HG03469 (cell line): ENCODE results near the gene ABL1.

ENCODE experiments used
- ATAC-seq: cut with Tn5 transposase; IDR thresholded peaks from one replicate; pipeline ENCODE4 v1.9.1; 2021; ENCODE audit warnings: mild to moderate bottlenecking, moderate library complexity, moderate number of reproducible peaks; ENCODE audit not compliant: unreplicated experiment

Gene ABL1

DNA sequence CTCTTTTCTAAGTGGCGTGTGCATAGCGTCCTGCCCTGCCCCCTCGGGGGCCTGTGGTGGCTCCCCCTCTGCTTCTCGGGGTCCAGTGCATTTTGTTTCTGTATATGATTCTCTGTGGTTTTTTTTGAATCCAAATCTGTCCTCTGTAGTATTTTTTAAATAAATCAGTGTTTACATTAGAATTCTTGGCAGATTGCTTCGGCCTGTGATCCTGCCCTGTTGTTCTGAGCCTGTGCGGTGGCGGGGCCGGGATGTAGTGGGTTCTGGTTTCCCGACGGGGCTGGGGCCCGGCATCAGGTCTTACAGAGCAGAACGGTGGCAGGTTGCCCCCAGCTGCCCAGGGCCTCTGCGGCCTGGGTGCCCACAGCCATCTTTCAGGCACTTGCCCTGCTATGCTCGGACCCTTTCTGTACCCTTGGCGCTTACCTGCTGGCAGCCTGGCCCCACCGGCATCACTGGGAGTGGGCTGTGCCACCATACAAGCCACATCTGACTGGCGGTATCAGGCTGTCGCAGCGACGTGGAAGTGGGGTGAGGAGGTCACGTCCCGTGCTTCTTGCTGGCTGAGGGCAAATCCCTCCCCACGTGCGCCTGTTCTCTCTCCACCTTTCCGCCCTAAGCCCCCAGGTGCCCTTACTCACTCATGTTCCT lies 52.6 kb downstream of the ABL1 start:
- no peak for ATAC-seq

DNA sequence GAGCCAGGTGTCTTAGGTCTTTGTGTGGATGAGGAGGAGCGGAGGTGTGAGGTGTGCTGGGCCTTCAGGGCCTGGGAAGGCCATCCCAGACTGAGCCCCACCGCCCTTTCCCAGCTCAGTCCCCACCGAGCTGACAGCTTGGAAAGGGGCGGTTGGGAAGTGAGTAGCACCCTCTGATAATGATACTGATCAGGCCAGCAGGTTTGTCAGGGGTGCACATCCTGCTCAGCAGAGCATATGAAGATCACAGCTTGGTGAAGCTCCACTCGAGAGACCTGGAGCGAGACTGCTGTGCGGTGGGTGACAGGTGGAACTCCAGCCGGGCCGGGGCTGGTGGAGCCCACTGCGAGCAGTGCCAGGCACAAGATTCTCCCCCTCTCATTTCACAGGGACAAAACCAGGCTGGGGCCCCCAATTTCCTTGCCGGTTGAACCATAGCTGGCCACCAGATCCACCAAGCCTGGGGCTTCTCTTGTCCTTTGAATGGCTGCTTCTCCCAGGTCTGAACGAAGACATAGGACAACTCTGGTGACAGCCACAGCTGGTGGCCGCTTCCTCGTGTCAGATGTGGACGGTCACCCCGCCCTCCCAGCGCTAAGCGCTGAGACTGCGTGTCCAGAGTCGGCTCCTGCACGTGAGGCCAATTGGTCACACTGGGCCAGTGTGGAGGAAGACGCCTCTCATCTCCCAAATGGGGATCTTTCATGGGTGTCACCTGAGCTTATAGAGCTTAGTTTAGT lies 53.3 kb downstream of the ABL1 start:
- no peak for ATAC-seq

DNA sequence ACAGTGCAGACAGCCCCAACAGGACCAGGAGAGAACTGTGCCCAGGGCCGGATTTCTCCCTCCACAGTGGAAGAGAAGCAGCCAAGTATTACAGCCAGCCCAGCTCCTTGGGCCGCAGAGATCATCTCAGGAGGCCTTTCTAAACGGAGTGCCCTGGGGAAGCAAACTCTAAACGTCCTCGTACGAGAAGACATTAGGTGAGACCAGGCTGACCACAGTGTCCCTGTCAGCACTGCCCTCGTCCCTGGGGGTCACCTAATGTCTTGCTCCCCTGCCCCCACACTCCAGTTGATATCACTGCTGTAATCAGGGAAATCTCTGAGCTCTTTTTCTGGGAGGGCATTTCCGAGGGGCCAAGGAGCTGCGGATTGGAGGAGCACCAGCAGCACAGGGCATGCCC lies 55.1 kb downstream of the ABL1 start:
- no peak for ATAC-seq

DNA sequence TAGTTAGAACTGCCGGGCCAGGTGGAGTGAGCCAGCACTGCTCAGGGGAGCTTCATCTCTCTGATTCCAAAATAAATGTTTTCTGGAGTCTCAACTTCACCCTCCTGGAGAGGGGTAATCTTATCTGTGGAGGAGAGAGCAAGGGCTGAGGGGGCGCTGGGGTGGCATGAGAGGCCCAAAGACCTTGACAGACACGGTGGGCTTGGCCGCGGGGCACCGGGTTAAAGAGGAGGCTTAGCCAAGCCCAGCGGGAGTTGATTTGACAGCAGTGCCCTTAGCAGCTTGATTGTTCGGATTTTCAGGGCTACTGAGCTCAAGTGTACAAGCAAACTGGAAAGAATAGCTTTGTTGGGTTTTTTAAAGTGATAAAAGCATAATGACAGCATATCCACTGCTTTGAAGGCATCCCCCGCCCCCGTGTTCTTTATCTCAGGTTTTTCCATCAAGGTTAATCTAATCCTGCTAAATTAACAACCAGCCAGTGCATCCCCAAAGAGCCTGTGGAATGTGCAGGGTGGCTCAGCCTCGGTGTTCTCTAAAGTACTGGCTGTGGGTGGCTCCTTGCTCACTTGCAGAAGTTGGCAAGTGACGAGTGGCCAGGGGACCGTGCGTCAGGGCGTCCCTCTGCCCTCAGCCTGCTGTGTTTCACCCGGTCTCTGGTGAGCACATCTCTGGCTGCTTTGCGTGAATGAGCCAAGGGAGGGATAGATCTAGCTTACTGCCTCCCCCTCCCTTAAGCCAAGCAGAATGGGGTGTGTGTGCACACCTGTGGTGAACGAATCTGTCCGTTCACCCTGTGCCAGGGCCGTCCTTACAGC lies 56.0 kb downstream of the ABL1 start:
- no peak for ATAC-seq

DNA sequence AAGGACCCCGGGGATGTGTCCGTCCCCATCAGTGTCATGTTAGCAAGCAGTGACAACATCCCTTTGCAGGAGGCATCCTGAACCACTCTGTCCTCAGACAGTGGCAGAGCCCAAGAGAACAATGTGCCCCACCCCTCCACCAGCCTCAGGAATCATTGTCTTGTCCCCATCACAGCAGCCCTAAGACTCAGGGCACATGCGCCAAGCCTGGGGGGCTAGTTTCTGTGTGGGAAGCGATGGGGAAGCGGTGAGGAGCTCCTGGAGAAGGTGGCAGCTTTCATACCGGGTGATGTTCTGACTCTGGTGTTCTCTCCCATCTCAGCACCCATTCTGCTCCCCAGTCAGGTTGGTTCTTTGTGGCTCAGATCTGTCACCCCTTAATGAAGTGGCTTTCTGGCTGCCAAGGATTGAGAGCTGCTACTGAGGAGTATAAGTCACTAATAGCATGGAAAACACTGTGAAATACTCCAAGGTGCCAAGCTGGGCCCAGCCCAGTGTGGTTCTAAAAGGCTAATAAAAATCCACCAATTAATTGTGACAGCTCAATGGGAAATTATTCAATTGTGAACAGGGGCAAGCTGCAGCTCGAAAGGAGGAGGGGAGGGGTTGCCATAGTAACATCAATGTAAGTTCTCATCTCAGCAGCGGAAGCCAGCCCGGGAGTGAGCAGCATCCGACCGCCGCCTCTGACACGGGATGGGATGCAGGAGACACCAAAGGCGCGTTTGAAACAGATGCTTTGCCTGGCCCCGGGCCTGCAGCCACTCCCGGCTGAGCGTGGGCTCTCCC lies 56.8 kb downstream of the ABL1 start:
- ATAC-seq, result no peak

DNA sequence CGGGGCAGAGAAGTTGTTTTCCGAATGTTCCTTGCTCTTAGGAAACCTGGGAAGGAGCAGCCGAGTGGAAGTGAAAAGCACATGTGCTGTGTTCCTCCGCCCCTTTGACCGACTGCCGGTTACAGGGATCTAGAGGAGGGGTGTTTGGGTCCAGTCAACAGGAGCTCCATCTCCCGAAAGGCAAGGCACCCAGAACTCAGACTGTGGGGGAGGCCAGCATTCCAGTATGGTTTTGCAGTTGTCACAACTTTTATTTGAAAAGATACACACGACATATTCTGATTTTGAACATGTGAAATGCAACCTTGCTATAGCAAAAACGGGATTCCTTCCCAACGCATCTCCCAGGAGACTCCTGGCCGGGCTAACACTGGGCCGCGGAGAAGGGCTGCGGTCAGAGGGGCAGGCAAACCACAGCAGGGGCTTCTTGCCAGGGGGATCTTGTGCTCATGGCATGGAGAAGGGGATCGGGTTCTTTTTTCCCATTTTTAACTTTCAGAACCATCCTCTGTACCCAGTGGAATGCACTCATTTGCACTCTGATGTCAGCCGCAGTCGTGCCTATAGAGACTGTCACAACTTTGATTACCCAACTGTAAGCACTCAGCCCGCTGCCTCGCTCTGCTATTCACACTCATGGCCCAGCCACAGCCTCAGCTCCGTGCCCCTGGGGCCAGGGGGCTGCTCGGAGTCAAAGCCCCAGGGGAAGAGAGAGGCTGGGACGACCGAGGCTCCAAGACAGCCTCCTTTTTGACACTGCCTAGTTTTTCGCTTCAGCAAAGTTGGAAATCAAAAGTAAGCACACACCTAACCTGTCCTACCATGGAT lies 57.6 kb downstream of the ABL1 start:
- ATAC-seq, result no peak

DNA sequence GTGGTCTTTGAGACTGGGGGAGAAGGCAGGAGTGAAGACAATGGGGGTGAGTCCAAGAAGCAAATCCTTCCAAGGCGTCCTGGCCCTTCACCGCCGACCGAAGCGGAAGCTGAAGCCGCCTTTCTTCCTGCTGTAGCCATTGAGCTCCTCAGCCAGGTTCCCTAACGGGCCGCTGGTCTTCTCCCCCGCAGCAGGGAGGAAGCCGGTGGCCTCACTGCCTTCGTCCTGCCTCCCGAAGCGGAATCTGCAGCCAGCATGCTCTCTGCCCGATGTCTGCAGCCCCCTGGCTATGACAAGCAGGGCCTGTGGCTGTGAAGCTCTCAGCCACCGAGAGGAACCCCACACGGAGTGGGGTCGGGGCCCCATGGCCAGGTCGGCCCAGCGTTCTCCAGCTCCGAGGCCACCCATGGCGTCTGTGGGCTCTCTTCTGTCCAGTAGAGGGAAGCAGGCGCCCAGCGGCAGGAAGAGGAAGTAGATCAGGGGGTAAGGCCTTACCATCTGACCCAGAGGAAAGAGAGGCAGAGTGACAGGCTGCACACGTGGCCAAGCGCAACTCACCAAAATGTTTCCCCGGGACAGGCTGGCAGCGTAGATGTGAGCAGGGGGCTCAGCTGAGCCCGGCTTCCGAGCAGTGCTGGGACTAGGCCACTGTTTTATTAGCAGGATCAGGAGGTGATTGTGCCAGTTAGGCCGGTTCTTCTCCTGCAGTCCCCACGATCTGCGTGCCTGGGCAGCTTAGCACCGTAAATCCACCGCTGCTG lies 58.5 kb downstream of the ABL1 start:
- ATAC-seq, result no peak

DNA sequence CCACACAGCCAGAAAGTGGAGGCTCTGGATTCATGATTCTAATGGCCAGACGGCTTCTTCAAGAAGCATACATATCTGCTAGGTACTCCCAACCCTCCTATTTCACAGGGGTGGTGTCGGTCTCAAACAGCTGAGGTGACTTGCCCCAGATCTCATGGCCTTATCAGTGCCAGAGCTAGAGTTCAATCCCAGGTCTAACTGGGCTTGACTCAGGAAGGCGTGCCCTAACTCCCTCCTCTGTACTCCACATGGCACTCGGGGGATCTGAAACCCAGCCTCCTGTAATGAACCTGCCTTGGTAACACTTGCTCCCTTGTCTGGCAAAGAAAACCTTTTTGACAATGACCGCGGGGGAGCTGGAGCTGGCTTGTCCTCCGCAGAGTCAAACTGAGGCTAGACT lies 59.5 kb downstream of the ABL1 start:
- no peak for ATAC-seq

DNA sequence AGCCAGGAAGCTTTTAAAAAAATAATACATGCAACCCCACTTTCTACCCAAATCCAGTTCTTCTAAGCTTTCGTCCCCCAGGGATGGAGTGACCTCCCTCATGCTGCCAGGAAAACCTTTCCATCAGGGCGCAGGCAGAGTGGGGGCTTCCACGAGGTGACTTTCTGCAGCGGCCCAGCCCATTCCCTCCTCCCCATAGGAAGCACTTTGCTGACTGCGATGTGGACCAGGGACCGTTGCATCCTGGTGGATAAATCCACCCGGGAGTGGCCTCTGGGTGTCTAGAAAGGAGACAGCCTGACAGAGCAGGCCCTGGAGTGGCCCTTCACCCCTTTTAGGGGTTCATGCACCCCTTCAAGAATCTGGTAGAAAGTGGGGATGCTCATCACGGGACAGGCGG lies 60.0 kb downstream of the ABL1 start:
- no peak for ATAC-seq

DNA sequence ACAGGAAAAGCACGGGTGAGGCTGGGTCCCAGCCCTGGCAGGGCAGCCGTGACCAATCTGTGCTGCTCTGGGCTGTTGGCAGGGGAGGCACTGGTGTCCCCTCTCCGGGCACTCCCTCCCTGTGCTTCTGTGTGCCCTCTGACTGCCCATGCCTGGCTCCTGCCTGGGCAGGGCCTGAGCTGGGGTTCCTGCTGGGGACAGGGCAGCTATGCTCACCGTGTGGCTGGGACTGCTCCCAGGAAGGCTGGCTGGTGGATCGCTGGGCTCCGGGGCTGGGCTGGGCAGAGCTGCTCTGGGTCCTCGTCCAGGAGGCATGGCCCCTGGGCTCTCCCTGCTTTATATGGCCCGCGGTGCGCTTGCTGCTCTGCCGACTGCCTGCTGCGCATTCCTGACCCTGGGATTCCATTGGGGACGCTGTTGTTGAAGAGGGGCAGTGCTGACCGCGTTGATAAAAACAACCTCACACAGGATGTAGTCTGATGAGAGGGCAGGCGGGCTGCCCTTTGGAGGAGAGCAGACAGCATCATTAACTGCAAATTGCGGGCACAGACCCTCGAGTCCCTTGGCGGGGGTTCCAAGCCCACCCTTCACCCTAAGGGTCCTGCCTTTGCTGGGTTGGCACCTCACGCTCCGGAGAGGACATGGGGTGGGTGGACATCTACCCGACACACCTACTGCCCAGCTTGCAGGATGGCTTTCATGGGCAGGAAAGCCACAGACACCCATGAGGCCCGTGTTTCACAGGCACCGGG lies 60.6 kb downstream of the ABL1 start:
- ATAC-seq, result no peak

DNA sequence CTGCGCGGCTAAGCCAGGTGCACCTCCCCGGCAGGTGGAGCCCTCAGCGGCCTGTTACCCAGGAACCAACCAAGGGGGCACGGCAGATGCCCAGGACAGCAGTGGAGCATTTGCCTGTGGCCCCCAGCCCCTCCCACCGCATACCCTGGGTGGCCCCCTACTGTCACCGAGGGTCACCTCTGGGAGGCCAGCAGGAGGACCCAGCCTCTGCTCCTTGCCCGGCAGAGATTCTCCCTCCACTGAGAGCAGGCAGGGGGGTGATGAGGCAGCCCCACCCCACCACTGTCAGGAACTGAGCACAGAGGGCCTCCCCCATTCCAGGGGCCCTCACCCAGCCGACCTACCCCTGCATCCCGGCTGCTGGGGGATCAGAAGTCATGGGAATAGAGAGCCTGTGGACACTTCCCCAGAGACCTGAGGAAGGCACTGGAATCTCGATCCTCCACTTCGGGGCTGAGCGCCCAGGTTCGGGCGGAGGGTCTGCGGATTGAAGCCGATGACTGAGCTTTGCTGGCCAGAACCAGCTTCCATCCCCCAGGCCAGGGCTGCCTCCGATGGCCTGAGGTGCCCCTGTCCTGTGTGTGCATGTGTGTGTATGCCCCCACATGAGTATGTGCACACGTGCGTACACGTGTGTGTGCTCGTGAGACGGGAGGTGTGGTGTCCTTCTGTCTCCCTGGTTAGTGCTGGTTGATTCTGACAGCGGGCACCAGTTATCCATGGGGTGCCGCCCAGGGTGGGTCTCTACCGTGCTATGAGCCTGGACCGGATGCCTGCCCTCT lies 61.4 kb downstream of the ABL1 start, which contains the start of gene QRFP:
QRFP (minus strand) TSS at position 580 of the 782 bp plus-strand sequence. CDS start 2,974 bp downstream, outside the sequence.
- ATAC-seq, result no peak

DNA sequence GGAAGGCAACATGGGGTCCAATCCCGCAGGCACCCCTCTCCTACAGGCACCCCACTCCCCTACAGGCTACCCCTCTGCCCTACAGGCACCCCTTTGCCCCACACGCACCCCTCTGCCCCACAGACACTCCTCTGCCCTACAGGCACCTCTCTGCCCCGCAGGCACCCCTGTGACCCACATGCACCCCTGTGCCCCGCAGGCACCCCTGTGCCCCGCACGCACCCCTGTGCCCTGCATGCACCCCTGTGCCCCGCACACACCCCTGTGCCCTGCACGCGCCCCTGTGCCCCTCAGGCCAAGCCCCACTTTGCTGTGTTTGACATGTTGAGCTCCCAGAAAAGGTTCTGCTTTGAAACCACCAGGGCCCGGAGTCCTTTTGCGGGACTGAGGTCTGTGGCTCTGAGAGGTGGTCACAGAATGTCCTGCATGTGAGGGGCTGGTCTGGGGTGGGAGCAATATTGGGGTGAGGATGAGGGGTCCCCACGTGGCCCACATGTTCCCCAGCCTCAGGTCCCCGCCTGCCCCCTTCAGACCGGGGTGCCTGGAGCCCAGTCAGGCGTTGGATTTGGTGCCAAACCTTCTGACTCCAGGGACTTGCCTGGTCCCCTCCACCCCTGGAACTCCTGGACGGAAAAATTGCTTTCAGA lies 62.2 kb downstream of the ABL1 start:
- no peak for ATAC-seq

DNA sequence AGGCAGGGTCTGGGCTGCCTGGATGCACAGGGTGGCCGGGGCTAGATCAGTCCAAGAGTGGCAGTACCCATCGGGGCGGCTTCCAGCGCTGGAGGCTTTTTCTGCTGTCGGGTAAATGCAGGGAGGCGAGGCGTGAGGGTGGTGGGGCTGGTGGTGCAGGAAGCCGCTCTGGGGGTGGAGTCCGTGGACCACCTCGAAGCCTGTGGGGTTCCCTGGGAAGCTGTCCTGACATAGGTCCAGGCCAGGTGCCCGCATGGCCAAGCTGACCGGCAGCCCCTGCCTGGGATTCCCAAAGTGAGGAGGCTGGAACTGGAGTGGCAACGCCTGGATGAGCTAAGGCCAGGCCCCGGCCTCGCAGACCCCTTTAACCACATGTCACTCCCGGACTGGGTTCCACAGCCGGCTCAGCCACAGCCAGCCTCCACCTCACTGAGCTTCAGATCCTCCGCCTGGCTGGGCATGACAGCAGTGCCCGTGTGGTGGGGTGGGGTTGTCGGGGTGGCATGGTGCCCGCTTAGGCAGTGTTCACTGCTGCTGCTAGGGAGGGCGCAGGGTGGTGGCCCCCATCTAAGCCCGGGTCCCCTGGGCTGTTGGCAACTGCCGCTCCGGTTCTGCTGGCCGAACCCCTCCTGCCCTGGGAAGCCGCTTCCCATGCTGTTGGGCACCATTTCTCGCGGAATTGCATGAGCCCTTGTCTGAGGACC lies 62.9 kb downstream of the ABL1 start:
- ATAC-seq, result no peak

DNA sequence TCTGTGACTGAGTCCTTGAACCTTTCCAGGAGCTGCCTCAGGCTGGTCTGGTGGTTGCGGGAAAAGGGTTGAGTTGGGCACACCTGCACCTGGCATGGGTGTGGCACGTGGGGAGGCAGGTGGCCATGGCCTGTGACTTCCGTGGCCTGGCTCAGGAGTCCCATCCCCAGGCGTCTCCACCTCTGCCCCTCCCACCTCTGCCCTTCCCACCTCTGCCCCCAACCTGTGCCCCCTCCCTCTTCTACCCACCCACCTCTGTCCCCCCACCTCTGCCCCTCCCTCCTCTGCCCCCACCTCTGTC lies 63.4 kb downstream of the ABL1 start:
- no peak for ATAC-seq

DNA sequence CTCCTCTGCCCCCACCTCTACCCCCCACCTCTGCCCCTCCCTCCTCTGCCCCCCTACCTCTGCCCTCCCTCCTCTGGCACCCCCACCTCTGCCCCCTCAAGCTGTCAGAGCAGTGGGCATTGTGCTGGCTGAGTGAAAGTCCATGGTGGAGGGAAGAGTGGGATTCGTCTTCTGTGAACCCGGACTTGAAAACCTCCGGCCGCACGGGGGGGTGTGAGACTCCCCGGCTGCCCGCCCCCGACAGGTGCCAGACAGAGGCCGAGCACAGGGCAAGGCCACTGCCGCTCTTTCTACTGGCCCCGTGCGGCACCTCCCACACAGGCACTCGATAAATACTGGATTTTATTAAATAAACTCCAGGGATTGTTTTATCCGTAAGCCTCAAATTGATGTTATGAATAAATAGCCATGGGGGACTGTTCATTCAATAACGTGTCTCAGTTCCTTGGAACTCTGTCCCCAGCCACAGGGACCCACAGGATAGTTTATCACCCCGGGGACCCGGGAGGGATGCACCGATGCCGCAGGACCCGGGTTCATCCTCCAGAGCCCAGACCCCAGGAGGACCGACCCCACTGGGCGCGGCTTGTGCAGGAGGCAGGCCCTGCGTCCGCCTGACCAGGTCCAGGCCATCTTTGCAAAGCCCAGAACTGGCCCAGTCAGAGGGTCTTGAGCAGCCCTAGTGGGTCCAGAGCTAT lies 64.1 kb downstream of the ABL1 start:
- ATAC-seq, result no peak
